H1 (cell line): ENCODE data around the gene LIX1L.

Source experiments
- CBX8 ChIP-seq: fragments of 300-800, 300-1000 bp; sonication (generic); IDR thresholded peaks from 2 replicates; pipeline ENCODE4 v1.7.1; 2016; ENCODE audit warnings: low read depth, low read length, borderline replicate concordance
- CEBPB ChIP-seq: IDR thresholded peaks from 2 replicates; pipeline ENCODE4 v1.6.1; 2012; ENCODE audit warnings: low read depth, low read length
- CTCF ChIP-seq, 3 experiments: IDR thresholded peaks; 1 replicate in 2 of 3; 2 replicates in 1 of 3; pipeline versions ENCODE4 v1.5.1 to v1.6.1; 2011; ENCODE audit warnings: low read length in 3 of 3, mild to moderate bottlenecking in 3 of 3, inconsistent platforms in 2 of 3, low read depth in 1 of 3, moderate library complexity in 1 of 3; ENCODE audit not compliant: insufficient read depth in 1 of 3; ENCODE audit errors: control extremely low read depth in 1 of 3
- NRF1 ChIP-seq: IDR thresholded peaks from 2 replicates; pipeline ENCODE4 v1.6.1; 2011; ENCODE audit warnings: mild to moderate bottlenecking, low read depth, low read length, improper control_type of control experiment
- RAD21 ChIP-seq, 2 experiments: IDR thresholded peaks in 1 of 2; conservative IDR thresholded peaks in 1 of 2; 2 replicates each; pipeline ENCODE4 v1.6.1; 2011; ENCODE audit warnings: low read depth in 2 of 2, low read length in 2 of 2, improper control_type of control experiment in 1 of 2, inconsistent platforms in 1 of 2, mild to moderate bottlenecking in 1 of 2, moderate library complexity in 1 of 2
- RFX5 ChIP-seq: IDR thresholded peaks from 2 replicates; pipeline ENCODE4 v1.6.1; 2011; ENCODE audit warnings: low read depth, low read length, improper control_type of control experiment, borderline replicate concordance
- RNF2 ChIP-seq: fragments of 200-900, 300-1000 bp; sonication (generic); IDR thresholded peaks from 2 replicates; pipeline ENCODE4 v1.7.1; 2016; ENCODE audit warnings: borderline replicate concordance, low read depth, mild to moderate bottlenecking, antibody characterized with exemption, low read length; ENCODE audit not compliant: poor library complexity, severe bottlenecking; ENCODE audit errors: missing control alignments
- SP1 ChIP-seq: IDR thresholded peaks from 2 replicates; pipeline ENCODE4 v1.6.1; 2011; ENCODE audit warnings: low read depth, low read length

GRCh38 chr1:145983206-145983675 is 25.4 kb upstream of the LIX1L start:
- TF ChIP-seq RFX5 (no peak), NRF1 (no peak), CEBPB (no peak), RNF2 (no peak), CBX8 (no peak), CTCF (IDR thresholded peaks at IDR 0.05; ENCODE audit: control extremely low read depth in 1 of 3, insufficient read depth in 1 of 3, low read depth in 1 of 3, low read length in 3 of 3) (no peak), SP1 (no peak), RAD21 (IDR thresholded peaks at IDR 0.05 in 1 of 2, conservative IDR thresholded peaks at IDR 0.05 in 1 of 2; ENCODE audit: low read depth in 2 of 2, low read length in 2 of 2) (no peak)
